ENCODE results near the gene FOXJ2.

DNA sequence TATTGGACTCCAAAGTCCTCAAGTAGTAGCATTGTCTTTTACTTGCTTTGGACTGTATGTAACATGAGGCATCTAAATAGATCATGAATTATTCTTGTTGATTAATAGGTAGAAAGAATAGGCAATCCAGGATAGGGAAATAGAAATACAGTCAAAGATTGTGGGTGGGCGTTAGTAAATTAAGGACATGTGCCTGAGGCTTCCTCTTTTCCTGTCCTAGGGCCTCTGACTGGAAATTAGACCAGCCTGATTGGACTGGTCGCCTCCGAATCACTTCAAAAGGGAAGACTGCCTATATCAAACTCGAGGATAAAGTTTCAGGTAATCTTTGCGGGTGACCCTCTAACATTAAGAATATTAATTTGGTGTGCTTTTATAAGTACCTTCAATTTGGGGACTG is 57.2 kb downstream of the FOXJ2 start:
- TF ChIP-seq EZH2 (IDR thresholded peaks at IDR 0.05; ENCODE audit: low read length, unreplicated experiment): no peak
- TF ChIP-seq, protein P1, sequence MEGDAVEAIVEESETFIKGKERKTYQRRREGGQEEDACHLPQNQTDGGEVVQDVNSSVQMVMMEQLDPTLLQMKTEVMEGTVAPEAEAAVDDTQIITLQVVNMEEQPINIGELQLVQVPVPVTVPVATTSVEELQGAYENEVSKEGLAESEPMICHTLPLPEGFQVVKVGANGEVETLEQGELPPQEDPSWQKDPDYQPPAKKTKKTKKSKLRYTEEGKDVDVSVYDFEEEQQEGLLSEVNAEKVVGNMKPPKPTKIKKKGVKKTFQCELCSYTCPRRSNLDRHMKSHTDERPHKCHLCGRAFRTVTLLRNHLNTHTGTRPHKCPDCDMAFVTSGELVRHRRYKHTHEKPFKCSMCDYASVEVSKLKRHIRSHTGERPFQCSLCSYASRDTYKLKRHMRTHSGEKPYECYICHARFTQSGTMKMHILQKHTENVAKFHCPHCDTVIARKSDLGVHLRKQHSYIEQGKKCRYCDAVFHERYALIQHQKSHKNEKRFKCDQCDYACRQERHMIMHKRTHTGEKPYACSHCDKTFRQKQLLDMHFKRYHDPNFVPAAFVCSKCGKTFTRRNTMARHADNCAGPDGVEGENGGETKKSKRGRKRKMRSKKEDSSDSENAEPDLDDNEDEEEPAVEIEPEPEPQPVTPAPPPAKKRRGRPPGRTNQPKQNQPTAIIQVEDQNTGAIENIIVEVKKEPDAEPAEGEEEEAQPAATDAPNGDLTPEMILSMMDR (conservative IDR thresholded peaks at IDR 0.05; ENCODE audit: low read depth, low read length): no peak
